Small intestine (tissue), 7 donors: Measurements from ENCODE around the gene IZUMO3. TPM values are rescaled to one million over a fixed set of nuclear protein-coding genes. Genes with fewer than 3 reads are reported as not detected.

ENCODE experiments used
- DNase-seq, 2 donors: peaks; one replicate each; pipeline versions ENCODE4 v3.0.0 to v3.0.0-alpha.2; 2013
- FAIRE-seq: peaks from 2 replicates; lab custom pipeline; 2012; peaks lifted over from hg19 to GRCh38; lab: Jason Lieb, UNC
- H3K27ac ChIP-seq, 3 donors: one replicate each; pipeline ENCODE4 v1.5.1; 2013; ENCODE audit warnings: low read length in 2 of 3, mild to moderate bottlenecking in 2 of 3, control low read depth in 1 of 3, inconsistent platforms in 1 of 3, low read depth in 1 of 3, moderate library complexity in 1 of 3
- H3K27me3 ChIP-seq, 3 donors: one replicate each; pipeline ENCODE4 v1.6.1; 2013; ENCODE audit warnings: low read length in 3 of 3, inconsistent platforms in 1 of 3; ENCODE audit not compliant: control insufficient read depth in 3 of 3, insufficient read depth in 3 of 3
- H3K36me3 ChIP-seq, 3 donors: one replicate each; pipeline ENCODE4 v1.6.1; 2013; ENCODE audit warnings: low read length in 3 of 3, inconsistent platforms in 1 of 3, low read depth in 1 of 3, mild to moderate bottlenecking in 1 of 3, moderate library complexity in 1 of 3; ENCODE audit not compliant: control insufficient read depth in 3 of 3, insufficient read depth in 2 of 3
- H3K4me1 ChIP-seq, 3 donors: one replicate each; pipeline ENCODE4 v1.6.1; 2013; ENCODE audit warnings: low read length in 2 of 3, inconsistent platforms in 1 of 3, low read depth in 1 of 3, mild to moderate bottlenecking in 1 of 3, moderate library complexity in 1 of 3; ENCODE audit not compliant: control insufficient read depth in 3 of 3, insufficient read depth in 2 of 3
- H3K4me3 ChIP-seq, 3 donors: one replicate each; pipeline ENCODE4 v1.5.1; 2013; ENCODE audit warnings: low read length in 3 of 3, control low read depth in 1 of 3, inconsistent platforms in 1 of 3, low read depth in 1 of 3, mild to moderate bottlenecking in 1 of 3, moderate library complexity in 1 of 3
- H3K9me3 ChIP-seq, 2 donors: one replicate each; pipeline ENCODE4 v1.6.1; 2013; ENCODE audit warnings: low read depth in 1 of 2, low read length in 1 of 2; ENCODE audit not compliant: control insufficient read depth in 2 of 2, insufficient read depth in 1 of 2
- WGBS, 3 donors: extraction: QIAGEN DNeasy Blood & Tissue Kit; methylation state at CpG; one replicate each; pipeline ENCODE4 v1.1.7; 2013; 5-methylcytosine and 5-hydroxymethylcytosine counted together
- polyA plus RNA-seq, 4 donors: library from polyadenylated mRNA; stranded (reverse) in 3 of 4; unstranded in 1 of 4; fragments of 200-250 nt in 3 of 4; fragments of 120-200 nt in 1 of 4; gene quantifications; one replicate each; pipeline versions ENCODE4 v1.2.1 to v1.2.3, GENCODE V29; 2013
- donor health status: healthy with polysubstance abuse.
- donor health status: control.
- donor health status: control.
- donor health status: Bipolar disorder and iron deficiency.
- donor health status: healthy.

The IZUMO3 gene
- polyA plus RNA-seq, 4 donors: not detected

DNA sequence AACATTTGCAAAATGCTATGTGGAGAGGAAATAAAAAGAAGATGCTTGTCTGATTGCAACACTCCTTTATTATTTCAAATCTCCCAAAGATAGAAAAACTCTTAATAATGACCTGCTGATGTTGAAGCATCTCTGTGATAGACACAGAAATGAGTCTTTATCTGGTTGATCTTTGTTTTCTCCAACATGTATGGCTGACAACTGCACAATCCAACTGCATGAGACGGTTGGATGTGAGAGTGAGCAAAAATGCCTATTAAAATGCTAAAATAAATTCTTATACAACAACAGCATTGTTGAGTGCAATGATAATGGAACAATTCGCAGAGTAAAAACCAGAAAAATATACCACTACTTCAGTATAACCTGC lies 7.5 kb upstream of the IZUMO3 start:
- no peaks in the 10 kb centered on the region for H3K36me3 ChIP-seq
- DNase-seq (no peak), FAIRE-seq (no peak)
- no peaks in the 10 kb centered on the region for H3K9me3 ChIP-seq
- no peaks in the 10 kb centered on the region for H3K4me1 ChIP-seq
- no peak overlapping the region for H3K4me3 ChIP-seq
- H3K27me3 ChIP-seq: no peaks in the 10 kb centered on the region
- 60 to 78% (median 65%) methylated on average over 2 of the region's 2 CpGs for whole genome bisulfite sequencing, 3 donors
- no peak overlapping the region for H3K27ac ChIP-seq

DNA sequence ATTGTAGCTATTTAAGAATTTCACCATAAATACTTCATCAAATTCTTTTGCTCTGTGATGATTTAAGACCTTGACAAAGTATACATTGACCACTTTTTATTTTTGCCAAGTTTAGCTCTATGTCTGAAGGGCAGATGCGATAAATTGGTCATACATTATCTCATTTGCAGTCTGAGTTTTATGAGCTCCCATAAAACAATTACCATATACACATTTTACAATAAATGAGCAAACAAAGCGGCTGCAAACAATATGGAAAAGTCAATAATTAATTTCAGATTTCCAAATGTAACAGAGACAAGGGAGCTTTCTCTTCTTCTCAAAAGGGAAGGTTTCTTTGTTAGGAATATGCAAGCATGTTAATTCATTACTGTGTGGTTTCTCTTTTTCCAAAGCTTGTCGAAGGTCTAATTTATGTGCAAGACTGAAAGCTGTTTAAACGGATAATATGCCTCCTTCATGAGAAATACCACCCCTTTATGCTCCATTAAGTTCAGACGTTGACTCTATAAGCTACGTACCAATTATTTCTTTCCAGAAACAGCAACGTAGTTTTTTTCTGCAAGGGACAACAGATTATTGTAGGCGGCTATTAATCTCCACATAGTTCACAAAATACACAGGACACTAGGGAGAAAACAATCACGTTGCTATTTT lies 7.0 kb upstream of the IZUMO3 start:
- no peak overlapping the region for H3K4me3 ChIP-seq
- H3K9me3 ChIP-seq: no peaks in the 10 kb centered on the region
- no peaks in the 10 kb centered on the region for H3K4me1 ChIP-seq
- H3K36me3 ChIP-seq: no peaks in the 10 kb centered on the region
- FAIRE-seq (no peak), DNase-seq (peak in 1 of 2 donors; percentile 7)
- H3K27me3 ChIP-seq: no peaks in the 10 kb centered on the region
- no peak overlapping the region for H3K27ac ChIP-seq
- 26 to 56% (median 37%) methylated on average over 9 of the region's 9 CpGs for WGBS, 3 donors

DNA sequence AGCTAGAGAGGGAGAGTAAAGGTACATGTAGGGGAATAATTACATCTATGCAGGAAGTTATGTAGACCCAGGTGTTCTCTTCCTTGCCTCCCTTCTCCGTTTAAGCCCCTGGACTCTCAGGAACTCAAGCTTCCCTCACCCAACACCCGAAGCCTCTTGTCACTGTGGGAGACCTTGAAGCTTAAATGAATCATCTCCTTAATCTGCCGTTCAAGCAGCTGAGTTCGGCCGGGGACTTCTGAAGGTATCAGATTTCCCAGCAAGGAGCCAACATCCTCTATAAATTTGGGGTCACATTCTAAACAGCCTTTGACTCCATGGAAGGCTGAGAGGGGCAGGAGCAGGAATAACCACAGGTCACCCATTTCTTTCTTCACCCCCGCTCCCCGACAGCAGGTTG lies 412 bp downstream of the IZUMO3 start:
- Histone ChIP-seq H3K9me3 (no peaks in the 10 kb centered on the region), H3K4me1 (no peaks in the 10 kb centered on the region), H3K27ac (no peak overlapping the region), H3K36me3 (no peaks in the 10 kb centered on the region), H3K27me3 (no peaks in the 10 kb centered on the region), H3K4me3 (no peak overlapping the region)
- DNase-seq (no peak), FAIRE-seq (no peak)
- 56 to 66% (median 64%) methylated on average over 7 of the region's 7 CpGs for WGBS, 3 donors

DNA sequence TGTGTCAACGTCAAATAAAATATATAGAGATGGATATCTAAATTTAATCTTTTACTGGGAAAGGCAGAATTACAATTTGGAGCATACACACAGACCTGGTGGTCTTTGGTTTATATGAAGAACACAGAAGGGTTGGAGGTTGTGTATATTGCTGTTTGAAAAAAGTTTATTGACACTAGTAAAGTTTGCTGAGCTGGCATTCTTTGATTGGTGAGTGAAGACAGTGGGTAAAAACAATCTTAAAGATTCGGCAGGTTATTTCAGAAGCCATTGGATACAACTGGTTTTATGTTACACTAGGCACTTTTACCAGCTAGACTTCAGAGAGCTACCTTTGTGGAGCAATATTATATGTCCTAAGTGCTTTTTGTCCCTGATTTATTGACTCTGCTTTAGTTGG lies 27.2 kb downstream of the IZUMO3 start:
- 78 to 80% (median 79%) methylated on average over 2 of the region's 2 CpGs for WGBS, 3 donors
- FAIRE-seq (no peak), DNase-seq (no peak)
- Histone ChIP-seq H3K27ac (no peak overlapping the region), H3K4me1 (no peaks in the 10 kb centered on the region), H3K4me3 (no peak overlapping the region), H3K9me3 (no peaks in the 10 kb centered on the region), H3K36me3 (no peaks in the 10 kb centered on the region), H3K27me3 (no peaks in the 10 kb centered on the region)

DNA sequence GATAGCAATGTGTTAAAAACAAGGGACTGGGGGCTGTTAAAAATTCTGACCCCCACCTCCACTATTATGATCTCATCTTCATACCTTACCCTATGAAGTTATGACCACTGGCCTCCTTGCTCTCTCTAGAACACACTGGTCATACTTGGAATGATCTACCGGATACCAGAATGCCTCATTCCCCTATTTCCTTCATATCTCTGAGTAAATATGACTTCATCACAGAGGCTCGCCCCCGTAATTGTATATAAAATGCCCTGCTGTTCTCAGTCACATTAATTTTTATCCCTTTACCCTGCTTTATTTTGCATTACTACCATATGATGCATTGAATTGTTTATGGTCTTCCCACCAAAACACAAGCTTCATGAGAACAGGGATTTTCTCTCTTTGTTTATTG lies 29.2 kb downstream of the IZUMO3 start:
- no peak overlapping the region for H3K4me3 ChIP-seq
- WGBS, 3 donors: 62 to 77% (median 77%) methylated on average over 3 of the region's 3 CpGs
- no peak for FAIRE-seq

DNA sequence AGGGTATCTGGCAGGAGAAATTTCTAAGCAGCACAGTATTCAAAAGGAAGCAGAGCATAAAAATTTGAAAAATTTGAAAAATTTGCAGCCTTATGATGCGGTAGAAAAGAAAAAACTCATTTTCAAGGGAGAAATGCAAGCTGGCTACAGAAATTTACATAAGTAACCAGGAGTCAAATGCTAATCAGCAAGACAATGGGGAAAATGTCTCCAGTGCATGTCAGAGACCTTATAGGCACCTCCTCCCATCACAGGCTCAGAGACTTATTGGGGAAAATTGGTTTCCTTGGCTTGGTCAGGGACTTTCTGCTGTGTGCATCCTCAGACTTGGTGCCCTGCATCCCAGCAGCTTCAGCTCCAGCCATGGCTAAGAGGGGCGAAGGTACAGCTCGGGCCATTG lies 35.8 kb downstream of the IZUMO3 start:
- Histone ChIP-seq H3K27ac (no peak overlapping the region), H3K36me3 (no peaks in the 10 kb centered on the region), H3K4me1 (no peaks in the 10 kb centered on the region), H3K9me3 (peaks cover 3 to 9% of the 10 kb centered on the region in 2 donors), H3K4me3 (no peak overlapping the region), H3K27me3 (no peaks in the 10 kb centered on the region)
- 87 to 92% (median 90%) methylated on average over 3 of the region's 3 CpGs for WGBS, 3 donors
- FAIRE-seq: no peak
- DNase-seq: no peak

More for the DNA sequence above, 29.2 kb downstream of the IZUMO3 start:
- Histone ChIP-seq H3K9me3 (peaks cover 0 to 3% of the 10 kb centered on the region in 2 donors), H3K27me3 (no peaks in the 10 kb centered on the region), H3K27ac (no peak overlapping the region), H3K4me1 (no peaks in the 10 kb centered on the region), H3K36me3 (no peaks in the 10 kb centered on the region)
- DNase-seq: no peak

DNA sequence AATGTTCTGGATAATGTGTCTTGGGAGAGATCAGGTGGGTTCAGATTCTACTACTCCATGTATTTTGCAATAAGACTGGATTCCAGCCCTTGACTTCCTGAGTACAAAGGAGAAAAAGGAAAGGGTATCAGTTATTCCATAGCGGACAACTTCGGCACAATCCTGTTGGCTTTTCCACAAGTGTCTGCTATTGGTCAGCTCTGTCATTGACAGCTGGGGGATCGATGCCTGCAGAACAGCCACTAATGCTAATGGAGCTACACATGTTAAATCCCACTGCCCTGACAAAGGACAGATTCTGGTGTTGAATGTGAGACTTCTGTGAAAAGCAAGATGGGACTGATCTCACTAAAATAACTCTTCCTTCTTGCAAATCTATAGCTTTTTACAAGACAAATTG lies 41.2 kb downstream of the IZUMO3 start:
- H3K36me3 ChIP-seq: no peaks in the 10 kb centered on the region
- no peaks in the 10 kb centered on the region for H3K4me1 ChIP-seq
- no peak overlapping the region for H3K27ac ChIP-seq
- no peaks in the 10 kb centered on the region for H3K9me3 ChIP-seq
- no peak overlapping the region for H3K4me3 ChIP-seq
- H3K27me3 ChIP-seq: no peaks in the 10 kb centered on the region
- WGBS, 3 donors: 82 to 91% (median 83%) methylated on average over 3 of the region's 3 CpGs
- FAIRE-seq: no peak
- DNase-seq: no peak

DNA sequence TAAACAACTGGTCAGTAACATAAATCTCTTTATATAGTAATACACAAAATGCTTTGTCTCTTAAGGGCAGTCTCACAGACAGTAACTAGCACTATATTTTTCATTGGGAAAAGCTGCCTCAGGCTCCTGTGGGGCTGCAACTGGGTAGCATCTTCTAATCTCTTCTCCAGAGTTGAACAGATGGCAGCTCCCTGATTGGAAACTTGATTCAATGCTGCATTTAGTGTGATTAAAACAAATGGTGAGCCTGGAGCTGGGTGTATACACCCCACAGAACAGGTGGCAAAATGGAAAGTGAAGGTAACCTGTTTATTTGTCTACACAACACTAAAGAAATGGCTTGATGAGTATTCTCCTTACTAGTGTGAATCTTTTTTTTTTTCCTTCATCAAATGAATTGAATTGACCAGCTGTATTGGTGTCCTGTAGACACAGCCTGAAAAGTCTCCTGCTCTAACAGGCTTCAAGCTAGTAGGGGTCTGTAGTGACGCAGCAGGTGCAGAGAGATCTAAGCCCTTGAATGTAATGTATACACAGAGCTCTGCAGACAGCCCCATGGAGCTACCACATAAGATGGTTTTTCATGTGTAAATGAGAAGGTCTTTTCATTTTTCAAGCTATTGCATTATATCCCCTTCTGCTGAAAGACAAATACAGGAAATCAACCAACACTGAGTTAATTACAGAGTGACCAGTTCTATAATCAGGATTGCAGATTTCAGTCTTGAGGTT lies 43.3 kb downstream of the IZUMO3 start:
- FAIRE-seq (no peak), DNase-seq (no peak)
- no peak overlapping the region for H3K4me3 ChIP-seq
- WGBS, 3 donors: 85 to 95% (median 90%) methylated on average over 1 of the region's 1 CpG
- H3K27me3 ChIP-seq: no peaks in the 10 kb centered on the region
- H3K36me3 ChIP-seq: no peaks in the 10 kb centered on the region
- no peak overlapping the region for H3K27ac ChIP-seq
- H3K4me1 ChIP-seq: no peaks in the 10 kb centered on the region
- no peaks in the 10 kb centered on the region for H3K9me3 ChIP-seq
